HG02840 (cell line): ENCODE data around the gene CNFN.
"Not testable (repeated sequence)": the region's sequence is repeated elsewhere in the genome, so short reads cannot be mapped to it uniquely, and the experiment has no call there.

Experiments used
- ATAC-seq: cut with Tn5 transposase; IDR thresholded peaks from one replicate; pipeline ENCODE4 v1.9.1; 2021; ENCODE audit warnings: mild to moderate bottlenecking, moderate library complexity, moderate number of reproducible peaks; ENCODE audit not compliant: unreplicated experiment, low FRiP score

Gene CNFN

DNA sequence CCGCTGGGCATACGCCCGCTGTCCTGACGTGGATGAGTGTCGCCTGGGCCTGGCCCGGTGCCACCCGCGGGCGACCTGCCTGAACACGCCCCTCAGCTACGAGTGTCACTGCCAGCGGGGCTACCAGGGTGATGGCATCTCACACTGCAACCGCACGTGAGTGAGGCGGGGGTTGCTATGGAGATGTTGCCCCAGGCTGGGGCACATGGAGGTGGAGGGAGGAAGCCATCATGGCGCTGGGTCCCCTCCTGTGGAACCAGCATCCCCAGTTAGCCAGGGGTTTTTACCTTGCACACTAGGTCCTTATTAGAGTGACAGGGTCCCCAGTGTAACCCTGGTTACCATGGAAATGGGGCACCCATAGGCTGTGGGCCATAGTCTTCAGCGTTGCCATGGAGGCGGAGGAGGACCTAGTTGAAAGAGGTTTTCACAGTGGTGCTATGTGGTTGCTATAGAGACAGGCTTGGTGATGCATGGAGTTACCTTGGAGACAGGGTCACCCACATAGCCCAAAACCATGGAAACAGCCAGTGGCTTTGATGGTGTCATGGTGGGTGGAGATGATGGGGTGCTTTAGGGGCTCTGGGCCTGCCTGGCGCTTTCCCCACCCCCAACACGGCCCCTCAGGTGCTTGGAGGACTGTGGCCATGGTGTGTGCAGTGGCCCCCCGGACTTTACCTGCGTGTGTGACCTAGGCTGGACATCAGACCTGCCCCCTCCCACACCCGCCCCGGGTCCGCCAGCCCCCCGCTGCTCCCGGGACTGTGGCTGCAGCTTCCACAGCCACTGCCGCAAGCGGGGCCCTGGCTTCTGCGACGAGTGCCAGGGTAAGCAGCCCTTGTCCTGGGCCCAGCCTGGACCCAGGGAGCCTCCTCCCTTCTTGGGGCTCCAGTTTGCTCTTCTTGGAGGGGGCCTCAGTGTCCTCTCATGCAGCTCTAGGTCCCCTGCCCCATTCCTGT lies 37.5 kb downstream of the CNFN start:
- no peak for ATAC-seq

GRCh38 chr19:42351079-42351735 lies 38.9 kb downstream of the CNFN start:
- no peak for ATAC-seq

- ATAC-seq: no peak
Measured at GRCh38 chr19:42350417-42350816, 39.7 kb downstream of the CNFN start.

DNA sequence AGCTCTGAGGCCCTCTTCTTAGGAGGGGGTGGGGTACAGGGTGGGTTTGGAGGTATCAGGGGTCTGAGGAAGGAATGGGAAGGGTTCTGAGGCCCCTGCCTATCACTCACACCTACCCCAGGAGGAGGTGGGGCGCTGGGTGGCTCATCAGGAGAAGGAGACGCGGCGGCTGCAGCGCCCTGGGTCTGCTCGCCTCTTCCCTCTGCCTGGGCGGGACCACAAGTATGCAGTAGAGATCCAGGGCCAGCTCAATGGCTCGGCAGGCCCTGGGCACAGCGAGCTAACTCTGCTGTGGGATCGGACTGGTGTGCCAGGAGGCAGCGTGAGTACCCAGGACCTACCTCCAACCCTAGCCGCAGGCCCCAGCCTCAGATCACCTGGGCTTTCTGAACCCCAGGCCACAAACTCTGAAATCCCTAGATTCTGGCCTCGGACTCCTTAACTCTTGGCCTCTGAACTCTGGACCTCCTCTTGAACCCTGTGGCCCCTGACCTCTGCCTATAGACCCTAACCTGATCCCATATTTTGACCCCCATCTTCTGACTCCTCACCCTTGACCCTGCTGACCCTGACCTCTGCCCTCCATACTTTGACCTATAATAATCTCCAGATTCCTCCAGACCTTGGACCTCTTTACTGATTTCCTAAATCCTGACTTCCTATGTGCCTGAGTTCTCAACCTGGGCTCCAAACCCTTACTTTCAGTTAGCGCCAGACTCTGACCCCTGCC lies 40.6 kb downstream of the CNFN start:
- no peak for ATAC-seq

DNA sequence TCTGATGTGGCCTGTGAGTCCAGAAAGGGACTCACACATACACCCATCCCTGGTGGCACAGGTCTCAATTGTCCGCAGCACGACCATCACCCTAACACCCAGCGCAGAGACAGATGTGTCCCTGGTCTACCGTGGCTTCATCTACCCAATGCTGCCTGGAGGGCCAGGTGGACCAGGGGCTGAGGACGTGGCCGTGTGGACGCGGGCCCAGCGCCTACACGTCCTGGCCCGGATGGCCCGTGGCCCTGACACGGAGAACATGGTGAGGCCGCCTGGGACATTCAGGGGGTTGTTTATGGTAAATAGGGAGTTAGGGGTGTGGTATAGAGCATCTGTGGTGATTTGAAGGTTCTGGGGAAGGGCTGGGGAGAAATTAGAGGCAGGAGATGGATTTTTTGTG lies 41.9 kb downstream of the CNFN start:
- no peak for ATAC-seq

DNA sequence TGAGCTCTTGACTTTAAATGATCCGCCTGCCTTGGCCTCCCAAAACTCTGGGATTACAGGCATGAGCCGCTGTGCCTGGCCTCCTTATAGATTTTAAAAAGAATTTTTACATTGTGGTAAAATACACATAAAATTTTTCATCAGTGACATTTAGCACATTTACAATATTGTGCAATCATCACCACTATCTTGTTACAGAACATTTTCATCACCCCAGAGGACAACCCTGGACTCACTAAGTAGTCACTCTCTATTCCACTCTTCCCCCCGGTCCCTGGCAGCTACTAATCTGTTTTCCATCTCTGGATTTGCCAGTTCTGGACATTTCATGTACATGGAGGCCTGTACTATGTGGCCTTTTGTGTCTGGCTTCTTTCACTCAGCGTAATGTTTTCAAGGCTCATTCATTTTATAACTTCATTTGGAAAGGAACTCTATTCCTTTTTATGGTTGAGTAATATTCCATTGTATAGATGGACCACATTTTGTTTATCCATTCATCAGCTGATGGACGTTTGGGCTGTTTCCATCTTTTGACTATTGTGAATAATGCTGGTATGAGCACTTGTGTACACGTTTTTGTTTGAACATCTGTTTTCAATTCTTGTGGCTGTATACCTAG lies 44.8 kb downstream of the CNFN start:
- ATAC-seq: no peak

- ATAC-seq: no peak
Measured at GRCh38 chr19:42344336-42344893, 45.7 kb downstream of the CNFN start.

- ATAC-seq: no peak
Measured at GRCh38 chr19:42343344-42344110, 46.6 kb downstream of the CNFN start.

- ATAC-seq: not testable (repeated sequence)
Measured at GRCh38 chr19:42339922-42340321, 50.2 kb downstream of the CNFN start.

GRCh38 chr19:42339126-42339860 lies 50.8 kb downstream of the CNFN start:
- not testable (repeated sequence) for ATAC-seq
